ENCODE measurements around the gene MALAT1. TPM values are rescaled to one million over a fixed set of nuclear protein-coding genes. Genes with fewer than 3 reads are reported as not detected.

MALAT1 gene
- total and polyA plus RNA-seq, 2 of the 13 experiments (the other 11 are each of a cell fraction or from before 2014, with no cell fraction given) = 143 to 1,237 TPM

DNA sequence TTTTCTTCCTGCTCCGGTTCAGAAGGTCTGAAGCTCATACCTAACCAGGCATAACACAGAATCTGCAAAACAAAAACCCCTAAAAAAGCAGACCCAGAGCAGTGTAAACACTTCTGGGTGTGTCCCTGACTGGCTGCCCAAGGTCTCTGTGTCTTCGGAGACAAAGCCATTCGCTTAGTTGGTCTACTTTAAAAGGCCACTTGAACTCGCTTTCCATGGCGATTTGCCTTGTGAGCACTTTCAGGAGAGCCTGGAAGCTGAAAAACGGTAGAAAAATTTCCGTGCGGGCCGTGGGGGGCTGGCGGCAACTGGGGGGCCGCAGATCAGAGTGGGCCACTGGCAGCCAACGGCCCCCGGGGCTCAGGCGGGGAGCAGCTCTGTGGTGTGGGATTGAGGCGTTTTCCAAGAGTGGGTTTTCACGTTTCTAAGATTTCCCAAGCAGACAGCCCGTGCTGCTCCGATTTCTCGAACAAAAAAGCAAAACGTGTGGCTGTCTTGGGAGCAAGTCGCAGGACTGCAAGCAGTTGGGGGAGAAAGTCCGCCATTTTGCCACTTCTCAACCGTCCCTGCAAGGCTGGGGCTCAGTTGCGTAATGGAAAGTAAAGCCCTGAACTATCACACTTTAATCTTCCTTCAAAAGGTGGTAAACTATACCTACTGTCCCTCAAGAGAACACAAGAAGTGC is 661 bp upstream of the MALAT1 start (continued):
- TF ChIP-seq, protein P1, sequence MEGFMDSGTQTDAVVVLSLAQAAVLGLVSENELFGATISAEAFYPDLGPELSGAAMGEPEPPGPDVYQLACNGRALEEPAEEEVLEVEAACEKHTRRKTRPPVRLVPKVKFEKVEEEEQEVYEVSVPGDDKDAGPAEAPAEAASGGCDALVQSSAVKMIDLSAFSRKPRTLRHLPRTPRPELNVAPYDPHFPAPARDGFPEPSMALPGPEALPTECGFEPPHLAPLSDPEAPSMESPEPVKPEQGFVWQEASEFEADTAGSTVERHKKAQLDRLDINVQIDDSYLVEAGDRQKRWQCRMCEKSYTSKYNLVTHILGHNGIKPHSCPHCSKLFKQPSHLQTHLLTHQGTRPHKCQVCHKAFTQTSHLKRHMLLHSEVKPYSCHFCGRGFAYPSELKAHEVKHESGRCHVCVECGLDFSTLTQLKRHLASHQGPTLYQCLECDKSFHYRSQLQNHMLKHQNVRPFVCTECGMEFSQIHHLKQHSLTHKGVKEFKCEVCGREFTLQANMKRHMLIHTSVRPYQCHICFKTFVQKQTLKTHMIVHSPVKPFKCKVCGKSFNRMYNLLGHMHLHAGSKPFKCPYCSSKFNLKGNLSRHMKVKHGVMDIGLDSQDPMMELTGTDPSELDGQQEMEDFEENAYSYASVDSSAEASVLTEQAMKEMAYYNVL (CRISPR knock-in tag; IDR thresholded peaks at IDR 0.05; ENCODE audit: borderline replicate concordance) = no peak
- no peak for TF ChIP-seq MIER2 (CRISPR knock-in tag; IDR thresholded peaks at IDR 0.05)
- TF ChIP-seq, protein P2, sequence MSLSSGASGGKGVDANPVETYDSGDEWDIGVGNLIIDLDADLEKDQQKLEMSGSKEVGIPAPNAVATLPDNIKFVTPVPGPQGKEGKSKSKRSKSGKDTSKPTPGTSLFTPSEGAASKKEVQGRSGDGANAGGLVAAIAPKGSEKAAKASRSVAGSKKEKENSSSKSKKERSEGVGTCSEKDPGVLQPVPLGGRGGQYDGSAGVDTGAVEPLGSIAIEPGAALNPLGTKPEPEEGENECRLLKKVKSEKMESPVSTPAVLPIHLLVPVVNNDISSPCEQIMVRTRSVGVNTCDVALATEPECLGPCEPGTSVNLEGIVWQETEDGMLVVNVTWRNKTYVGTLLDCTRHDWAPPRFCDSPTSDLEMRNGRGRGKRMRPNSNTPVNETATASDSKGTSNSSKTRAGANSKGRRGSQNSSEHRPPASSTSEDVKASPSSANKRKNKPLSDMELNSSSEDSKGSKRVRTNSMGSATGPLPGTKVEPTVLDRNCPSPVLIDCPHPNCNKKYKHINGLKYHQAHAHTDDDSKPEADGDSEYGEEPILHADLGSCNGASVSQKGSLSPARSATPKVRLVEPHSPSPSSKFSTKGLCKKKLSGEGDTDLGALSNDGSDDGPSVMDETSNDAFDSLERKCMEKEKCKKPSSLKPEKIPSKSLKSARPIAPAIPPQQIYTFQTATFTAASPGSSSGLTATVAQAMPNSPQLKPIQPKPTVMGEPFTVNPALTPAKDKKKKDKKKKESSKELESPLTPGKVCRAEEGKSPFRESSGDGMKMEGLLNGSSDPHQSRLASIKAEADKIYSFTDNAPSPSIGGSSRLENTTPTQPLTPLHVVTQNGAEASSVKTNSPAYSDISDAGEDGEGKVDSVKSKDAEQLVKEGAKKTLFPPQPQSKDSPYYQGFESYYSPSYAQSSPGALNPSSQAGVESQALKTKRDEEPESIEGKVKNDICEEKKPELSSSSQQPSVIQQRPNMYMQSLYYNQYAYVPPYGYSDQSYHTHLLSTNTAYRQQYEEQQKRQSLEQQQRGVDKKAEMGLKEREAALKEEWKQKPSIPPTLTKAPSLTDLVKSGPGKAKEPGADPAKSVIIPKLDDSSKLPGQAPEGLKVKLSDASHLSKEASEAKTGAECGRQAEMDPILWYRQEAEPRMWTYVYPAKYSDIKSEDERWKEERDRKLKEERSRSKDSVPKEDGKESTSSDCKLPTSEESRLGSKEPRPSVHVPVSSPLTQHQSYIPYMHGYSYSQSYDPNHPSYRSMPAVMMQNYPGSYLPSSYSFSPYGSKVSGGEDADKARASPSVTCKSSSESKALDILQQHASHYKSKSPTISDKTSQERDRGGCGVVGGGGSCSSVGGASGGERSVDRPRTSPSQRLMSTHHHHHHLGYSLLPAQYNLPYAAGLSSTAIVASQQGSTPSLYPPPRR (CRISPR knock-in tag; IDR thresholded peaks at IDR 0.05; ENCODE audit: borderline replicate concordance) = no peak
- no peak for TF ChIP-seq TBX3 (IDR thresholded peaks at IDR 0.05; ENCODE audit: borderline replicate concordance)
- TF ChIP-seq, protein P3, sequence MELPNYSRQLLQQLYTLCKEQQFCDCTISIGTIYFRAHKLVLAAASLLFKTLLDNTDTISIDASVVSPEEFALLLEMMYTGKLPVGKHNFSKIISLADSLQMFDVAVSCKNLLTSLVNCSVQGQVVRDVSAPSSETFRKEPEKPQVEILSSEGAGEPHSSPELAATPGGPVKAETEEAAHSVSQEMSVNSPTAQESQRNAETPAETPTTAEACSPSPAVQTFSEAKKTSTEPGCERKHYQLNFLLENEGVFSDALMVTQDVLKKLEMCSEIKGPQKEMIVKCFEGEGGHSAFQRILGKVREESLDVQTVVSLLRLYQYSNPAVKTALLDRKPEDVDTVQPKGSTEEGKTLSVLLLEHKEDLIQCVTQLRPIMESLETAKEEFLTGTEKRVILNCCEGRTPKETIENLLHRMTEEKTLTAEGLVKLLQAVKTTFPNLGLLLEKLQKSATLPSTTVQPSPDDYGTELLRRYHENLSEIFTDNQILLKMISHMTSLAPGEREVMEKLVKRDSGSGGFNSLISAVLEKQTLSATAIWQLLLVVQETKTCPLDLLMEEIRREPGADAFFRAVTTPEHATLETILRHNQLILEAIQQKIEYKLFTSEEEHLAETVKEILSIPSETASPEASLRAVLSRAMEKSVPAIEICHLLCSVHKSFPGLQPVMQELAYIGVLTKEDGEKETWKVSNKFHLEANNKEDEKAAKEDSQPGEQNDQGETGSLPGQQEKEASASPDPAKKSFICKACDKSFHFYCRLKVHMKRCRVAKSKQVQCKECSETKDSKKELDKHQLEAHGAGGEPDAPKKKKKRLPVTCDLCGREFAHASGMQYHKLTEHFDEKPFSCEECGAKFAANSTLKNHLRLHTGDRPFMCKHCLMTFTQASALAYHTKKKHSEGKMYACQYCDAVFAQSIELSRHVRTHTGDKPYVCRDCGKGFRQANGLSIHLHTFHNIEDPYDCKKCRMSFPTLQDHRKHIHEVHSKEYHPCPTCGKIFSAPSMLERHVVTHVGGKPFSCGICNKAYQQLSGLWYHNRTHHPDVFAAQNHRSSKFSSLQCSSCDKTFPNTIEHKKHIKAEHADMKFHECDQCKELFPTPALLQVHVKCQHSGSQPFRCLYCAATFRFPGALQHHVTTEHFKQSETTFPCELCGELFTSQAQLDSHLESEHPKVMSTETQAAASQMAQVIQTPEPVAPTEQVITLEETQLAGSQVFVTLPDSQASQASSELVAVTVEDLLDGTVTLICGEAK (IDR thresholded peaks at IDR 0.05) = no peak
- TF ChIP-seq, protein P3 (CRISPR knock-in tag; IDR thresholded peaks at IDR 0.05) = no peak
- TF ChIP-seq, protein P4, sequence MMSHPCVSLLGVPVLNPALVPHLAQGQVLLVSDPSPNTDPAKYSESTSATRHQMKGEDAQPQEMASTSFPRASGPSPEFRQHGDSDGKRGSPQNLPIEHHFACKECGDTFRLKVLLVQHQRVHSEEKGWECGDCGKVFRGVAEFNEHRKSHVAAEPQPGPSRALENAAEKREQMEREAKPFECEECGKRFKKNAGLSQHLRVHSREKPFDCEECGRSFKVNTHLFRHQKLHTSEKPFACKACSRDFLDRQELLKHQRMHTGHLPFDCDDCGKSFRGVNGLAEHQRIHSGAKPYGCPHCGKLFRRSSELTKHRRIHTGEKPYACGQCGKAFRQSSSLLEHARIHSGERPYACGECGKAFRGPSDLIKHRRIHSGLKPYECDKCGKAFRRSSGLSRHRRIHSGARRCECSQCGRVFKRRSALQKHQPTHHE (CRISPR knock-in tag; IDR thresholded peaks at IDR 0.05; ENCODE audit: borderline replicate concordance) = no peak
- TF ChIP-seq SP4 (CRISPR knock-in tag; IDR thresholded peaks at IDR 0.05) = no peak
- TF ChIP-seq CCAR2 (optimal IDR thresholded peaks at IDR 0.05; ENCODE audit: low read depth, low read length) = no peak
- TF ChIP-seq, protein P5, sequence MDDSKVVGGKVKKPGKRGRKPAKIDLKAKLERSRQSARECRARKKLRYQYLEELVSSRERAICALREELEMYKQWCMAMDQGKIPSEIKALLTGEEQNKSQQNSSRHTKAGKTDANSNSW (CRISPR knock-in tag; IDR thresholded peaks at IDR 0.05; ENCODE audit: borderline replicate concordance) = no peak
- no peak for TF ChIP-seq HCFC1 (IDR thresholded peaks at IDR 0.05; ENCODE audit: low read depth, low read length)

Data from HepG2 (cell line).